ENCODE results near the gene CDKAL1. TPM values are rescaled to one million over a fixed set of nuclear protein-coding genes. Genes with fewer than 3 reads are reported as not detected.

The CDKAL1 gene
- total and polyA plus RNA-seq, 10 donors = 4.8 to 26.9 (median 20.1) TPM

DNA sequence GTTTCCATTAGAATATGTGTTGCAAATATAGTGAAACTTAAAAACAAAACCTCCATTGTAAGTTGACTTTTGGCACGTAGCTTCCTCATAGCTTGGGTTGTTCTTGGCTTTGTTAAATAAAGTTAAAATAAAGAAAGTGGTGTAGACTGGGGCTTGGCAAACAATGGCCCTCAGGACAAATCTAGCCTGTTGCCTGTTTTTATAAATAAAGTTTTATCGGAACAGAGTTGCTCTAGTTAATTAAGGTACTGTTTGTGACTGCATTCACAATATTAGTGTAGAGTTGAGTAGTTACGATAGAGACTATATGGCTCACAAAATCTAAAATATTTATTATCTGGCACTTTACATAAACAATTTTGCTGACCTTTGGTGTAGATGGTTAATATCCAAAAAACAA lies 168.8 kb downstream of the CDKAL1 start:
- Histone ChIP-seq H3K4me3 (no peak overlapping the region), H3K36me3 (no peaks in the 10 kb centered on the region), H3K4me1 (no peaks in the 10 kb centered on the region), H3K27ac (no peak overlapping the region), H3K9me3 (no peaks in the 10 kb centered on the region), H3K27me3 (replicated peaks in 1 of 7) (no peaks in the 10 kb centered on the region)
- WGBS, 5 donors = 90 to 95% (median 94%) methylated on average over 3 of the region's 3 CpGs
- DNase-seq = no peak
- intact Hi-C loops (cut with DNase I; ENCODE audit: low total_unique reads) = no loop called here
- TF ChIP-seq POLR2A (IDR thresholded peaks at IDR 0.05) = no peak
- TF ChIP-seq, protein P1, sequence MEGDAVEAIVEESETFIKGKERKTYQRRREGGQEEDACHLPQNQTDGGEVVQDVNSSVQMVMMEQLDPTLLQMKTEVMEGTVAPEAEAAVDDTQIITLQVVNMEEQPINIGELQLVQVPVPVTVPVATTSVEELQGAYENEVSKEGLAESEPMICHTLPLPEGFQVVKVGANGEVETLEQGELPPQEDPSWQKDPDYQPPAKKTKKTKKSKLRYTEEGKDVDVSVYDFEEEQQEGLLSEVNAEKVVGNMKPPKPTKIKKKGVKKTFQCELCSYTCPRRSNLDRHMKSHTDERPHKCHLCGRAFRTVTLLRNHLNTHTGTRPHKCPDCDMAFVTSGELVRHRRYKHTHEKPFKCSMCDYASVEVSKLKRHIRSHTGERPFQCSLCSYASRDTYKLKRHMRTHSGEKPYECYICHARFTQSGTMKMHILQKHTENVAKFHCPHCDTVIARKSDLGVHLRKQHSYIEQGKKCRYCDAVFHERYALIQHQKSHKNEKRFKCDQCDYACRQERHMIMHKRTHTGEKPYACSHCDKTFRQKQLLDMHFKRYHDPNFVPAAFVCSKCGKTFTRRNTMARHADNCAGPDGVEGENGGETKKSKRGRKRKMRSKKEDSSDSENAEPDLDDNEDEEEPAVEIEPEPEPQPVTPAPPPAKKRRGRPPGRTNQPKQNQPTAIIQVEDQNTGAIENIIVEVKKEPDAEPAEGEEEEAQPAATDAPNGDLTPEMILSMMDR (IDR thresholded peaks at IDR 0.05 in 8 of 11, conservative IDR thresholded peaks at IDR 0.05 in 3 of 11) = no peak
- TF ChIP-seq POLR2AphosphoS5 (IDR thresholded peaks at IDR 0.05) = no peak

DNA sequence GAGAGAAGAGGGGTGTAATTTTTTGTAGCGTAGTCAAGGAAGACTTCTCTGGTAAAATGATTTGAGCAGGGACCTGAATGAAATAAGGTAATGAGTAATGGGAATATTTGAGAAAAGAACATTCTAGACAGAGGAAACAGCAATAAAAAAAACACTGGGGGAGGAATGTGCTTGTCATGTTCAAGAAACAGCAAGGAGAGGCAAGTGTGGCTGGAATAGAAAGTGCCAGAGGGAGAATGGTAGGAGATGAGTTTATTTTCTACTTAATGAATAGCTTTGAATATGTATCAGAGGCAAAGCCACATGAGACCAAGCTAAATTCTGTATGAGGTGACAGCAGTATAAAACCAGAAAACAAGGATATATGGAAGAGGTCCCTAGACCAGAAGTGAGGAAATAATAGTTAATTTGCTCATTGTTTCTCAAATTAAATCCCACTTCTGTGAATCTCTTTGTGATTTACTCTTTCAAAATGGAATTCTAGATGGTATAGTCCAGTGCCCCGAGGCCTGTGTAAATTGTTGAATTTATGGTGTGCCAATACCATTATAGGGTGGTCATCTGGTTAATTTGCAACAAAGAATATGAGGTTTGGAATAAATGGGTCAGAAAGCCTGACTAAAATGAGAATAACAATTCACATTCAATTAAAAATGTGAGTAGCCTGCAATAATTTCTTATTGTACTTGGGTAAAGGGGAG lies 170.2 kb downstream of the CDKAL1 start:
- no peak for TF ChIP-seq POLR2AphosphoS5 (IDR thresholded peaks at IDR 0.05)
- TF ChIP-seq, protein P1 (IDR thresholded peaks at IDR 0.05 in 8 of 11, conservative IDR thresholded peaks at IDR 0.05 in 3 of 11) = no peak
- TF ChIP-seq POLR2A (IDR thresholded peaks at IDR 0.05) = no peak
- 85 to 96% (median 91%) methylated on average over 2 of the region's 2 CpGs for WGBS, 5 donors

DNA sequence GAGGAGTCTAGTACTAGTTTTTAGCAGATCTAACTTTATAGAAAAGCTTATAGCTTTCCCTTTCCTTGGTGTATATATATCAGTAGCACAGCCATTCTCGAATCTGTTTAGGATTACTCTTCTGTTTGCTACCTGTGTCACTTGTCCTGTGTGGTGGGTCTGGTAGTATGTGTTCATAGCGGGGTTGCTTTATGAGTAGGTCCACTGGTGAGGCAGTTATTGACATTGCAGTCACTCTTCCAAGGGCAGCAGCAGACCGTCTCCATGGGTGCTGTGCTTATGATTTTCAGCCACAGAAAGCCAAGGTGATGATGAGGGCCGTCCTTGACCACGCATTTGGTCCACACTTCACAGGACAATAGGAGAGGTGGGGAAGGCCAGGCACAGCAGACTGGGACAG lies 171.5 kb downstream of the CDKAL1 start:
- H3K27me3 ChIP-seq (replicated peaks in 1 of 7) = no peaks in the 10 kb centered on the region
- no peak for TF ChIP-seq POLR2AphosphoS5 (IDR thresholded peaks at IDR 0.05)
- TF ChIP-seq, protein P1 (IDR thresholded peaks at IDR 0.05 in 8 of 11, conservative IDR thresholded peaks at IDR 0.05 in 3 of 11) = no peak
- TF ChIP-seq POLR2A (IDR thresholded peaks at IDR 0.05) = no peak
- no peaks in the 10 kb centered on the region for H3K9me3 ChIP-seq
- no peak overlapping the region for H3K27ac ChIP-seq
- intact Hi-C loops (cut with DNase I; ENCODE audit: low total_unique reads) = no loop called here
- H3K36me3 ChIP-seq = no peaks in the 10 kb centered on the region
- no peak overlapping the region for H3K4me3 ChIP-seq
- WGBS, 5 donors = 71 to 97% (median 72%) methylated on average over 5 of the region's 5 CpGs
- no peak for DNase-seq
- no peaks in the 10 kb centered on the region for H3K4me1 ChIP-seq

More for the DNA sequence above, 170.2 kb downstream of the CDKAL1 start:
- no peak overlapping the region for H3K27ac ChIP-seq
- no peak for DNase-seq
- H3K4me3 ChIP-seq = no peak overlapping the region
- H3K27me3 ChIP-seq (replicated peaks in 1 of 7) = no peaks in the 10 kb centered on the region
- H3K4me1 ChIP-seq = no peaks in the 10 kb centered on the region
- H3K36me3 ChIP-seq = no peaks in the 10 kb centered on the region
- H3K9me3 ChIP-seq = no peaks in the 10 kb centered on the region
- intact Hi-C loops (cut with DNase I; ENCODE audit: low total_unique reads) = no loop called here

DNA sequence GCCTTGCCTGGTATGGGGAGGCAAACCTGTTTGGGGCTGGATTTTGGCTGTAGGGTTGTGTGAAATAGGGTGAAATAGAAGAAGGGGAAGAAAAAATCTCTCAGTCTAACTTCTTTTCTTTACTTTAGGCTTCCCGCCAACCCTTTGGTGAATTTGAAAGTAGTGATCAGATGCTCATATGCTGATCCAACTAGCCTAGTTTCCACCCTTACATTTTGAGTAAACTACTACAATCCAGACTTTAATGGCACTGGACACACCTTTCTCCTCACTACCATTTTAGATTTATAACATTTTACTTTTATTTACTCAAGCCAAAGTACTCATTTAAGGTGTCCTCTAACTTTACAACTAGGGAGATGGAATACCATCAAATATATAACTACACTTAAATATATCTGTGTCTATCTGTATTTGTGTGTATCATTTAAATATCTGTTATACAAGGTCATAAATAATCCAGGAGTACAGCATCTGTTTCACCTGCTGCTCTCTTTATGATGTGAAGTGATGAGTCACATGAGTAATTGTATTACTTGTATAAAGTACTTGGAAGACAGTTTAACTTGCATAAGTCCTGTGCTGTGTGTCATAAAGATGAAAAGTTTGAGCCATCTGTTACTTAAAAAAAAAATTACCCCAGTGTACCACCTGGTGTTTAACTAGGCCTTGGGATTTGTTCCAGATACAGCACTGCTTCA lies 172.1 kb downstream of the CDKAL1 start:
- H3K4me1 ChIP-seq = no peaks in the 10 kb centered on the region
- WGBS, 5 donors = 91 to 97% (median 95%) methylated on average over 1 of the region's 1 CpG
- intact Hi-C loops (cut with DNase I; ENCODE audit: low total_unique reads) = no loop called here
- TF ChIP-seq, protein P1 (IDR thresholded peaks at IDR 0.05 in 8 of 11, conservative IDR thresholded peaks at IDR 0.05 in 3 of 11) = no peak
- TF ChIP-seq POLR2A (IDR thresholded peaks at IDR 0.05) (no peak), POLR2AphosphoS5 (IDR thresholded peaks at IDR 0.05) (no peak)
- DNase-seq = no peak
- H3K36me3 ChIP-seq = no peaks in the 10 kb centered on the region
- no peaks in the 10 kb centered on the region for H3K9me3 ChIP-seq
- no peak overlapping the region for H3K27ac ChIP-seq
- H3K4me3 ChIP-seq = no peak overlapping the region
- no peaks in the 10 kb centered on the region for H3K27me3 ChIP-seq (replicated peaks in 1 of 7)

Data from spleen (tissue), 11 donors.